Gastrocnemius medialis (tissue), 4 donors: ENCODE measurements around the gene LCT. TPM values are rescaled to one million over a fixed set of nuclear protein-coding genes. Genes with fewer than 3 reads are reported as not detected.

Source experiments
- ATAC-seq, 2 donors: fragments of 150-250 bp; one replicate each; pipeline ENCODE4 v1.9.1; 2016
- DNase-seq, 2 donors: peaks; one replicate each; pipeline ENCODE4 v3.0.0-alpha.2; 2019
- H3K27ac ChIP-seq, 4 donors: fragments of 200-600 bp; sonication (generic); 1 replicate in 1 of 4; 2 replicates in 3 of 4; pipeline ENCODE4 v1.5.1; 2016 to 2018; ENCODE audit warnings: mild to moderate bottlenecking in 2 of 4, moderate library complexity in 1 of 4
- H3K27me3 ChIP-seq, 3 donors: fragments of 200-600 bp; sonication (generic) in 2 of 3; 1 replicate in 1 of 3; 2 replicates in 2 of 3; pipeline versions ENCODE4 v1.5.1 to v1.6.0; 2016 to 2019; ENCODE audit warnings: mild to moderate bottlenecking in 1 of 3, moderate library complexity in 1 of 3
- H3K36me3 ChIP-seq, 2 donors: fragments of 200-600 bp; sonication (generic) in 1 of 2; one replicate each; pipeline ENCODE4 v1.5.1; 2017 to 2018
- H3K4me1 ChIP-seq, 2 donors: fragments of 200-600 bp; sonication (generic) in 1 of 2; one replicate each; pipeline ENCODE4 v1.5.1; 2016 to 2017; ENCODE audit warnings: mild to moderate bottlenecking in 2 of 2
- H3K4me3 ChIP-seq, 4 donors: fragments of 200-600 bp; sonication (generic) in 3 of 4; 1 replicate in 1 of 4; 2 replicates in 3 of 4; pipeline ENCODE4 v1.5.1; 2016 to 2019; ENCODE audit warnings: mild to moderate bottlenecking in 2 of 4
- H3K9me3 ChIP-seq, 3 donors: fragments of 200-600 bp; sonication (generic) in 2 of 3; 1 replicate in 1 of 3; 2 replicates in 2 of 3; pipeline ENCODE4 v1.5.1; 2016 to 2019
- POLR2A ChIP-seq, 2 donors: fragments of 450-650 bp; IDR thresholded peaks; one replicate each; pipeline ENCODE4 v1.6.1; 2017; ENCODE audit warnings: antibody characterized with exemption in 2 of 2, mild to moderate bottlenecking in 2 of 2, moderate library complexity in 2 of 2
- in situ Hi-C, 4 donors: fragments of 200-750 bp; cut with MboI; loops; one replicate each; pipeline versions ENCODE4 v1.15.0 to v1.8.0; 2017; ENCODE audit warnings: low sequenced_read_pairs in 4 of 4
- intact Hi-C: fragments of 100-400 bp; cut with DNase I; formaldehyde crosslinking; loops from one replicate; pipeline ENCODE4 v1.15.1; 2023; ENCODE audit warnings: low total_unique reads
- total RNA-seq, 4 donors: library from RNA; depleted of rRNA; stranded (reverse); fragments of >200 nt; gene quantifications; one replicate each; pipeline versions ENCODE4 v1.1.0 to v1.2.3, GENCODE V29; 2016
- TF ChIP-seq, protein P1 (sequence below), 5 experiments: fragments of 450-650 bp in 3 of 5; fragments of 200-600 bp in 2 of 5; sonication (generic) in 2 of 5; IDR thresholded peaks in 4 of 5; conservative IDR thresholded peaks in 1 of 5; 1 replicate in 4 of 5; 2 replicates in 1 of 5; pipeline ENCODE4 v1.5.1; 2016 to 2019; ENCODE audit warnings: antibody characterized with exemption in 5 of 5, mild to moderate bottlenecking in 3 of 5, moderate library complexity in 3 of 5

LCT gene
- total RNA-seq, 4 donors from 2014 or later, result 0.13 TPM; not detected in 3

- DNase-seq (peak; percentile 9 to 36), ATAC-seq (peak; percentile 61 to 63)
- Histone ChIP-seq H3K27me3 (no peaks in the 10 kb centered on the region), H3K4me1 (peaks cover 6 to 13% of the 10 kb centered on the region in 2 donors), H3K4me3 (peak overlapping the region; percentile 74 to 93 (median 78)), H3K9me3 (no peaks in the 10 kb centered on the region), H3K36me3 (peaks cover 0 to 9% of the 10 kb centered on the region in 2 donors), H3K27ac (peak overlapping the region; percentile 80 to 90 (median 87))
- no peak for TF ChIP-seq POLR2A (IDR thresholded peaks at IDR 0.05)
- TF ChIP-seq, protein P1, sequence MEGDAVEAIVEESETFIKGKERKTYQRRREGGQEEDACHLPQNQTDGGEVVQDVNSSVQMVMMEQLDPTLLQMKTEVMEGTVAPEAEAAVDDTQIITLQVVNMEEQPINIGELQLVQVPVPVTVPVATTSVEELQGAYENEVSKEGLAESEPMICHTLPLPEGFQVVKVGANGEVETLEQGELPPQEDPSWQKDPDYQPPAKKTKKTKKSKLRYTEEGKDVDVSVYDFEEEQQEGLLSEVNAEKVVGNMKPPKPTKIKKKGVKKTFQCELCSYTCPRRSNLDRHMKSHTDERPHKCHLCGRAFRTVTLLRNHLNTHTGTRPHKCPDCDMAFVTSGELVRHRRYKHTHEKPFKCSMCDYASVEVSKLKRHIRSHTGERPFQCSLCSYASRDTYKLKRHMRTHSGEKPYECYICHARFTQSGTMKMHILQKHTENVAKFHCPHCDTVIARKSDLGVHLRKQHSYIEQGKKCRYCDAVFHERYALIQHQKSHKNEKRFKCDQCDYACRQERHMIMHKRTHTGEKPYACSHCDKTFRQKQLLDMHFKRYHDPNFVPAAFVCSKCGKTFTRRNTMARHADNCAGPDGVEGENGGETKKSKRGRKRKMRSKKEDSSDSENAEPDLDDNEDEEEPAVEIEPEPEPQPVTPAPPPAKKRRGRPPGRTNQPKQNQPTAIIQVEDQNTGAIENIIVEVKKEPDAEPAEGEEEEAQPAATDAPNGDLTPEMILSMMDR (IDR thresholded peaks at IDR 0.05 in 4 of 5, conservative IDR thresholded peaks at IDR 0.05 in 1 of 5), result no peak
- intact Hi-C loops, result loop anchor here (1.0 to 10.0 kb wide), 3 partner anchors 110 to 341 kb away; partner anchors contain the start of genes DARS1, R3HDM1, UBXN4 and ZRANB3
- in situ Hi-C loops, result no loop called here
These were observed 38.6 kb upstream of the LCT start for GRCh38 chr2:135875491-135876065.

GRCh38 chr2:135874777-135875365 lies 37.9 kb upstream of the LCT start:
- ATAC-seq (no peak), DNase-seq (no peak)
- TF ChIP-seq, protein P1 (IDR thresholded peaks at IDR 0.05 in 4 of 5, conservative IDR thresholded peaks at IDR 0.05 in 1 of 5), result no peak
- no peak for TF ChIP-seq POLR2A (IDR thresholded peaks at IDR 0.05)
- Histone ChIP-seq H3K27ac (peak overlapping the region in 1 of 4 donors; percentile 80), H3K27me3 (no peaks in the 10 kb centered on the region), H3K9me3 (no peaks in the 10 kb centered on the region), H3K36me3 (peaks cover 0 to 11% of the 10 kb centered on the region in 2 donors), H3K4me3 (peak overlapping the region in 1 of 4 donors; percentile 74), H3K4me1 (peaks cover 6 to 13% of the 10 kb centered on the region in 2 donors)
- intact Hi-C loops (loop anchor here (5.0 to 10.0 kb wide), 2 partner anchors 133 to 340 kb away; partner anchors contain the start of genes R3HDM1, UBXN4 and ZRANB3), in situ Hi-C loops (no loop called here)

- H3K4me3 ChIP-seq, result no peak overlapping the region
- DNase-seq (no peak), ATAC-seq (no peak)
- intact Hi-C loops, result loop anchor here (10.0 kb wide), 1 partner anchor 336 kb away; the partner anchor contains the start of genes R3HDM1 and ZRANB3
- H3K27me3 ChIP-seq, result no peaks in the 10 kb centered on the region
- peaks cover 6 to 9% of the 10 kb centered on the region in 2 donors for H3K4me1 ChIP-seq
- peaks cover 0 to 33% of the 10 kb centered on the region in 2 donors for H3K36me3 ChIP-seq
- H3K9me3 ChIP-seq, result no peaks in the 10 kb centered on the region
- in situ Hi-C loops, result no loop called here
- TF ChIP-seq, protein P1 (IDR thresholded peaks at IDR 0.05 in 4 of 5, conservative IDR thresholded peaks at IDR 0.05 in 1 of 5), result no peak
- no peak for TF ChIP-seq POLR2A (IDR thresholded peaks at IDR 0.05)
- no peak overlapping the region for H3K27ac ChIP-seq
These were observed 33.6 kb upstream of the LCT start for GRCh38 chr2:135870571-135870970.

GRCh38 chr2:135863233-135863632 lies 26.2 kb upstream of the LCT start:
- no peak overlapping the region for H3K4me3 ChIP-seq
- no peaks in the 10 kb centered on the region for H3K4me1 ChIP-seq
- H3K27me3 ChIP-seq, result no peaks in the 10 kb centered on the region
- peaks cover 3 to 66% of the 10 kb centered on the region in 2 donors for H3K36me3 ChIP-seq
- intact Hi-C loops, result no loop called here
- no peak for DNase-seq
- no peak overlapping the region for H3K27ac ChIP-seq
- TF ChIP-seq, protein P1 (IDR thresholded peaks at IDR 0.05 in 4 of 5, conservative IDR thresholded peaks at IDR 0.05 in 1 of 5), result no peak
- TF ChIP-seq POLR2A (IDR thresholded peaks at IDR 0.05), result no peak
- in situ Hi-C loops, result no loop called here
- no peaks in the 10 kb centered on the region for H3K9me3 ChIP-seq
- ATAC-seq, result no peak
